SK-N-SH (cell line): ENCODE measurements around the gene NPIPA8. TPM values are rescaled to one million over a fixed set of nuclear protein-coding genes. Genes with fewer than 3 reads are reported as not detected.
"Not testable (repeated sequence)": the region's sequence is repeated elsewhere in the genome, so short reads cannot be mapped to it uniquely, and the experiment has no call there.

Experiments
- CTCF ChIA-PET: fragments of 300-600, 350-600 bp; formaldehyde crosslinking; extraction: SDS; loops from one replicate; lab custom pipeline; 2021; lab: Yijun Ruan, JAX
- POLR2A ChIA-PET: fragments of 350-600 bp; sonication (Branson Sonifier 250); formaldehyde crosslinking; extraction: SDS; loops from one replicate; lab custom pipeline; 2020; ENCODE audit warnings: antibody characterized with exemption, inconsistent platforms; lab: Yijun Ruan, JAX
- DNase-seq: peaks from one replicate; pipeline ENCODE4 v3.0.0; 2012
- H2AFZ ChIP-seq: fragments of 200-600 bp; sonication (generic); 2 replicates; pipeline ENCODE4 v1.8.1; 2016; ENCODE audit warnings: antibody characterized with exemption, mild to moderate bottlenecking, low read depth
- H3F3A ChIP-seq: fragments of 200-600 bp; sonication (generic); replicated peaks from 2 replicates; pipeline ENCODE3; 2016; ENCODE audit warnings: antibody characterized with exemption, mild to moderate bottlenecking; ENCODE audit not compliant: insufficient read depth
- H3K27ac ChIP-seq, 2 experiments: fragments of 200-500 bp in 1 of 2; fragments of 200-600 bp in 1 of 2; sonication (Bioruptor generic) in 1 of 2; sonication (generic), shearing (Covaris generic) in 1 of 2; 2 replicates each; pipeline versions ENCODE4 v1.5.1 to v1.6.1; 2014 to 2016; ENCODE audit warnings: low read depth in 2 of 2, inconsistent platforms in 1 of 2, low read length in 1 of 2, mild to moderate bottlenecking in 1 of 2, mixed read lengths in 1 of 2
- H3K27me3 ChIP-seq: fragments of 200-600 bp; sonication (generic), shearing (Covaris generic); 2 replicates; pipeline ENCODE4 v1.6.1; 2016; ENCODE audit warnings: mixed run types; ENCODE audit not compliant: insufficient read depth
- H3K36me3 ChIP-seq, 2 experiments: fragments of 200-500 bp in 1 of 2; fragments of 200-600 bp in 1 of 2; sonication (Bioruptor generic) in 1 of 2; sonication (generic) in 1 of 2; replicated peaks in 1 of 2; 2 replicates each; pipeline versions ENCODE3 to v1.5.1; 2014 to 2016; ENCODE audit warnings: low read length in 1 of 2, mild to moderate bottlenecking in 1 of 2; ENCODE audit not compliant: insufficient read depth in 2 of 2, control insufficient read depth in 1 of 2
- H3K4me1 ChIP-seq, 2 experiments: fragments of 200-500 bp in 1 of 2; fragments of 200-600 bp in 1 of 2; sonication (Bioruptor generic) in 1 of 2; sonication (generic), shearing (Covaris generic) in 1 of 2; 2 replicates each; pipeline versions ENCODE4 v1.5.1 to v1.6.1; 2014 to 2016; ENCODE audit warnings: low read depth in 1 of 2, low read length in 1 of 2, mixed run types in 1 of 2; ENCODE audit not compliant: insufficient read depth in 2 of 2, control insufficient read depth in 1 of 2
- H3K4me2 ChIP-seq: fragments of 200-600 bp; sonication (generic), shearing (Covaris generic); 2 replicates; pipeline ENCODE4 v1.6.1; 2017; ENCODE audit warnings: mixed run types
- H3K4me3 ChIP-seq, 2 experiments: fragments of 200-500 bp in 1 of 2; fragments of 200-600 bp in 1 of 2; sonication (Bioruptor generic) in 1 of 2; sonication (generic), shearing (Covaris generic) in 1 of 2; 2 replicates each; pipeline versions ENCODE4 v1.5.1 to v1.8.1; 2014 to 2016; ENCODE audit warnings: low read depth in 2 of 2, inconsistent platforms in 1 of 2, low read length in 1 of 2, mild to moderate bottlenecking in 1 of 2, mixed read lengths in 1 of 2, moderate library complexity in 1 of 2
- H3K79me2 ChIP-seq: fragments of 200-600 bp; sonication (generic); 2 replicates; pipeline ENCODE4 v1.8.1; 2017; ENCODE audit warnings: mild to moderate bottlenecking; ENCODE audit not compliant: insufficient read depth
- H3K9ac ChIP-seq: fragments of 200-600 bp; sonication (generic); 2 replicates; pipeline ENCODE4 v1.6.1; 2017; ENCODE audit warnings: mixed run types
- H3K9me2 ChIP-seq: fragments of 200-600 bp; sonication (generic); 2 replicates; pipeline ENCODE4 v1.6.1; 2017; ENCODE audit warnings: mixed run types
- H3K9me3 ChIP-seq: fragments of 200-600 bp; sonication (generic); 2 replicates; pipeline ENCODE4 v1.6.1; 2017; ENCODE audit warnings: mixed run types, mild to moderate bottlenecking, moderate library complexity
- H4K20me1 ChIP-seq: fragments of 200-600 bp; sonication (generic); 2 replicates; pipeline ENCODE4 v1.6.1; 2017; ENCODE audit warnings: mild to moderate bottlenecking, mixed run types; ENCODE audit not compliant: insufficient read depth
- WGBS: methylation state at CpG from one replicate; pipeline ENCODE4 v1.1.6; 2017; ENCODE audit warnings: low lambda C conversion rate; 5-methylcytosine and 5-hydroxymethylcytosine counted together
- polyA plus RNA-seq, 3 experiments: library from polyadenylated mRNA; depleted of rRNA; stranded (reverse); fragments of >200 nt; gene quantifications; 2 replicates each; pipeline ENCODE4 v1.2.3, GENCODE V29; 2012

NPIPA8 gene
- polyA plus RNA-seq, 1 of the 3 experiments (the other 2 are of a cell fraction) = 15.8 TPM

- H3F3A ChIP-seq, POLR2A ChIA-PET, H4K20me1 ChIP-seq, H3K27ac ChIP-seq, H3K4me3 ChIP-seq, H3K9me3 ChIP-seq, H3K36me3 ChIP-seq, H3K79me2 ChIP-seq, H3K27me3 ChIP-seq, H3K4me2 ChIP-seq, H3K9ac ChIP-seq, CTCF ChIA-PET, H2AFZ ChIP-seq, DNase-seq, H3K4me1 ChIP-seq, H3K9me2 ChIP-seq: not testable (repeated sequence)
- 67% methylated on average over 1 of the region's 3 CpGs for WGBS
These were observed 43.1 kb downstream of the NPIPA8 start for GRCh38 chr16:18293337-18293956.

DNA sequence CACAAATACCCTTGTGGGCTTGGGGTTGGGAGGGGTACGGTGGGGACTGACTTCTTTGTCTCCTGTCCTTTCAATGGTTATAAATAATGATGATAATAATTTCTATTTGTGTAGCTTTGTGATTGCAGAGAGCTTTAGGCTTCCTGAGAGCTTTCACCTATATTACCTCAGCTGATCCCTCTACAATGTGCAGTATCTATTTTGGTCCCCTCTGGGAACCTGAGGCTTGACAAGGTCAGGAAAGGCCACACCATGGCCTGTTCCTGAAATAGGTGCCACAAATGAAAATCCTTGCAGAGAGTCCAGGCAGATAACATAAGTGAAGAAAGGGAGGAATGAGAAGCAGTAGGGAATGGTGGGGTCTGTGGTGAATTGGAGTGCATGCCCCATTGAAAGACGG is 45.6 kb downstream of the NPIPA8 start:
- H3K9me3 ChIP-seq = not testable (repeated sequence)

DNA sequence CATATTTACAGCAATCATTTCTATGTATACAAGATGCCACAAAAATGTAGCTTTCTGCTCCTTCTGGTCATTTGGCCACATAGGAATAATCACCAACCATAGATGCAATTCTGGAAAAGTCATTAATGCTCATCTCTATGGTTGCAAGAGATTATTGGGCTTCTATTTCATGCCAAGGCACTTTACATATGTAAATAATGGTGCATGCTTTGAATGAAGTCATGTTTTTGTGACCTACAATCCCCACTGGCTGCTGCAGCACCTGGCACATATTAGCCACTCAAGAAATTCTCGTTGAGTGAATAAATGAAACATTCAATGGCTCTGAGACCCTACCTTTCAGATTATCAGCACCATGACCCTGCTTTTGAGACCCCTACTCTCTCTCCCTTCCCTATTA is 50.2 kb downstream of the NPIPA8 start:
- H3K79me2 ChIP-seq, H3K36me3 ChIP-seq, POLR2A ChIA-PET, H2AFZ ChIP-seq, DNase-seq, H4K20me1 ChIP-seq, H3K27me3 ChIP-seq, H3K27ac ChIP-seq, H3K9me3 ChIP-seq, H3K9me2 ChIP-seq, CTCF ChIA-PET, H3K4me2 ChIP-seq, H3K4me1 ChIP-seq, H3K9ac ChIP-seq, H3K4me3 ChIP-seq, H3F3A ChIP-seq: not testable (repeated sequence)
- 33% methylated on average over 1 of the region's 1 CpG for WGBS

More for the DNA sequence above, 45.6 kb downstream of the NPIPA8 start:
- WGBS = no CpG with 5 or more reads among the region's 2 CpGs
- POLR2A ChIA-PET, H3K79me2 ChIP-seq, H3K4me3 ChIP-seq, DNase-seq, H3K4me2 ChIP-seq, H3K9me2 ChIP-seq, CTCF ChIA-PET, H2AFZ ChIP-seq, H3K36me3 ChIP-seq, H3K27ac ChIP-seq, H4K20me1 ChIP-seq, H3F3A ChIP-seq, H3K4me1 ChIP-seq, H3K9ac ChIP-seq, H3K27me3 ChIP-seq: not testable (repeated sequence)

DNA sequence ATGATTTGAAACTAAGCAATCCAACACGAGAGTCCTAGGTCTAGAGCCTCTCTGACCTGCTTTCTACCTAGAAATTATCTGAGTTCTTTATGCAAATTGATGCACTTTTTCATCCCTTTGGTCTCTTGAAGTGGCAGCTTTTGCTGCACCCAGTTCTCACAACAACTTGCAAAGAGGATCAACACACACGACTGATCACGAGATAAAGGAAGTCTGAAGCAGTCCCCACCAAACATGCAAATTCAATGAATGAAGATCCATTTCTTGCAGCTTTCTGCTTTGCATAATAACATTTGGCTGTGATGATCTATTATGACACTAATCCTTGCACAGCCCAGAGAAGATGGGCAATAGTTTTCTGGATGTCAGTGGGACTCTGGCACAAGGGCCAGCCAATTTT is 56.2 kb downstream of the NPIPA8 start:
- H3K9me3 ChIP-seq, CTCF ChIA-PET, POLR2A ChIA-PET, H3K79me2 ChIP-seq, H3K36me3 ChIP-seq, H3K27me3 ChIP-seq, H3F3A ChIP-seq, H3K27ac ChIP-seq, H4K20me1 ChIP-seq, H3K4me2 ChIP-seq, H2AFZ ChIP-seq, H3K9me2 ChIP-seq, H3K9ac ChIP-seq, H3K4me3 ChIP-seq, DNase-seq, H3K4me1 ChIP-seq: not testable (repeated sequence)
- WGBS = no CpG with 5 or more reads among the region's 3 CpGs

DNA sequence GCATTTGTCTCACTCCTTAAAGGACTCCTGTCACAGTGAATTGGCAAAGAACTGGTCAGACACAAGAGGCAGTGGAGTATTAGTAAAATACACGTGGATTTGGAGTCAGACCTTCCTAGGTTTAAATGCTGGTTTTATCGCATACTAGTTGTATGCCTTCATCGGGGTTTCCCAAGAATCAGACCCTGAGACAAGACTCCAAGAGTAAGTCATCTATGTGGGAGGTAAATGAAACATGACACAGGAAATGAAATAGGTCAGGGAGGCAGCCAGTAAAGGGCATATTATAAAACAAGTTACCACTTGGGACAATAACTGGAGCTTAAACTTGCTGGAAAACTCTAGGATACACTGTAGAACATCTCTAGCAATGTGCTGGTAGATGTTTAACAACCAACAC is 59.8 kb downstream of the NPIPA8 start:
- DNase-seq, H3K9me2 ChIP-seq, H3K27me3 ChIP-seq, H3K79me2 ChIP-seq, H3K4me2 ChIP-seq, H3K36me3 ChIP-seq, H3K4me1 ChIP-seq, H3K9me3 ChIP-seq, H3F3A ChIP-seq, POLR2A ChIA-PET, CTCF ChIA-PET, H3K4me3 ChIP-seq, H3K9ac ChIP-seq, H4K20me1 ChIP-seq, H2AFZ ChIP-seq, H3K27ac ChIP-seq: not testable (repeated sequence)
- no CpG with 5 or more reads among the region's 3 CpGs for WGBS

DNA sequence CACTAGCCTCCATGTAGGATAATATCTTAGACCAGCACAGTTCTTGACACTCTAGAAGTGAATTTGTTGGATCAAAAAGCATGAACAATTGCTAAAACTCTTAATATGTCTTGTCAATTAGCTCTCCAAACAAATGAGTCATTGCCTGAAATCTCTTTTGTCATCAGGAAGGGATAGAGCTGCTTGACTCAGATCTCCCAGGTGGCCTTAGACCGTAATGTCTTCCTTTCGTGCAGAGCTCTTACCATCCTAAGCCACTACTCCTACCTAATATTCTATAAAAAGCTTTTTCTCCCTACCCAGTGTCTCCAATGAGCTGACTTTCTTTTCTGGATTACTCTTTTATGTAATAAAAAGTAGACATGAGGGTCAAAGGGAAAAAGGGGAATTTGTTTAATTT is 66.4 kb downstream of the NPIPA8 start:
- H3K4me2 ChIP-seq, H3K36me3 ChIP-seq, H3K27ac ChIP-seq, H4K20me1 ChIP-seq, H3F3A ChIP-seq, POLR2A ChIA-PET, CTCF ChIA-PET, DNase-seq, H3K79me2 ChIP-seq, H2AFZ ChIP-seq, H3K9me3 ChIP-seq, H3K4me3 ChIP-seq, H3K9ac ChIP-seq, H3K4me1 ChIP-seq, H3K9me2 ChIP-seq, H3K27me3 ChIP-seq: not testable (repeated sequence)
- no CpG with 5 or more reads among the region's 2 CpGs for WGBS
